Caco-2 (cell line): ENCODE results near the gene OR10D3. TPM values are rescaled to one million over a fixed set of nuclear protein-coding genes. Genes with fewer than 3 reads are reported as not detected.

ENCODE experiments used
- BruUV-seq: library from RNA; stranded (reverse); fragments of 400-500 nt; replicated peaks from 2 replicates; lab custom pipeline; 2021; lab: Mats Ljungman, UMichigan
- CTCF ChIA-PET: fragments of 300-600 bp; sonication (Branson Sonifier 250); formaldehyde crosslinking; loops from one replicate; lab custom pipeline; 2022; ENCODE audit warnings: antibody characterized with exemption; lab: Charles Lee
- POLR2A ChIA-PET: fragments of 300-600 bp; sonication (Branson Sonifier 250); formaldehyde crosslinking; loops from one replicate; lab custom pipeline; 2022; ENCODE audit warnings: antibody characterized with exemption; lab: Charles Lee
- DNase-seq, 2 experiments: peaks; one replicate each; pipeline versions ENCODE4 v3.0.0 to v3.0.0-alpha.2; 2020 to 2022
- H3K27me3 ChIP-seq: replicated peaks from 2 replicates; pipeline ENCODE4 v1.6.0; 2011; ENCODE audit warnings: low read length; ENCODE audit not compliant: control insufficient read depth, insufficient read depth
- H3K36me3 ChIP-seq: 2 replicates; pipeline ENCODE4 v1.5.1; 2011; ENCODE audit warnings: low read length; ENCODE audit not compliant: control insufficient read depth, insufficient read depth
- H3K4me1 ChIP-seq: fragments of 250-450 bp; sonication (Bioruptor Pico); 2 replicates; pipeline ENCODE4 v1.5.1; 2020; ENCODE audit warnings: mild to moderate bottlenecking
- H3K4me3 ChIP-seq: 2 replicates; pipeline ENCODE4 v1.5.1; 2011; ENCODE audit warnings: low read depth, mild to moderate bottlenecking, control low read depth, low read length
- H3K9me3 ChIP-seq: fragments of 250-450 bp; sonication (Bioruptor Pico); 2 replicates; pipeline ENCODE4 v1.5.1; 2020; ENCODE audit warnings: mild to moderate bottlenecking, moderate library complexity
- H3K27ac Mint-ChIP-seq: one replicate; pipeline ENCODE4 v1.8.0; 2022; ENCODE audit warnings: mixed read lengths; ENCODE audit not compliant: unreplicated experiment
- H3K27me3 Mint-ChIP-seq: one replicate; pipeline ENCODE4 v1.8.0; 2022; ENCODE audit warnings: mixed read lengths; ENCODE audit not compliant: insufficient read depth, unreplicated experiment
- H3K36me3 Mint-ChIP-seq: one replicate; pipeline ENCODE4 v1.8.0; 2022; ENCODE audit warnings: mild to moderate bottlenecking, mixed read lengths; ENCODE audit not compliant: insufficient read depth, unreplicated experiment
- H3K4me1 Mint-ChIP-seq: one replicate; pipeline ENCODE4 v1.8.0; 2022; ENCODE audit warnings: low read depth, mixed read lengths; ENCODE audit not compliant: unreplicated experiment
- H3K4me3 Mint-ChIP-seq: one replicate; pipeline ENCODE4 v1.8.0; 2022; ENCODE audit warnings: mild to moderate bottlenecking, moderate library complexity, mixed read lengths; ENCODE audit not compliant: unreplicated experiment
- H3K9me3 Mint-ChIP-seq: one replicate; pipeline ENCODE4 v1.8.0; 2022; ENCODE audit warnings: mixed read lengths; ENCODE audit not compliant: unreplicated experiment
- intact Hi-C: fragments of 100-400 bp; cut with micrococcal nuclease; formaldehyde crosslinking; loops from one replicate; pipeline ENCODE4 v1.10.0; 2022; ENCODE audit not compliant: unreplicated experiment
- total RNA-seq: library from RNA; stranded (reverse); gene quantifications from 2 replicates; pipeline ENCODE4 v1.2.3, GENCODE V29; 2022
- TF ChIP-seq, protein P1 (sequence below), 2 experiments: fragments of 200-600 bp in 1 of 2; IDR thresholded peaks; 1 replicate in 1 of 2; 2 replicates in 1 of 2; pipeline versions ENCODE4 v1.5.1 to v1.8.0; 2011 to 2022; ENCODE audit warnings: antibody characterized with exemption in 1 of 2, control low read depth in 1 of 2, inconsistent platforms in 1 of 2, low read depth in 1 of 2, low read length in 1 of 2, mild to moderate bottlenecking in 1 of 2, moderate library complexity in 1 of 2; ENCODE audit not compliant: insufficient read depth in 1 of 2, severe bottlenecking in 1 of 2, unreplicated experiment in 1 of 2

The OR10D3 gene
- total RNA-seq, 1 experiment from 2014 or later: not detected

- Histone ChIP-seq H3K4me3 (no peak overlapping the region), H3K4me1 (no peaks in the 10 kb centered on the region), H3K9me3 (no peaks in the 10 kb centered on the region), H3K27me3 (no peaks in the 10 kb centered on the region; the same call in 1 of the 2 replicates), H3K36me3 (no peaks in the 10 kb centered on the region)
- Mint-ChIP-seq H3K4me1 (no peaks in the 10 kb centered on the region), H3K27me3 (peaks cover 20% of the 10 kb centered on the region), H3K9me3 (no peaks in the 10 kb centered on the region), H3K4me3 (no peak overlapping the region), H3K36me3 (no peaks in the 10 kb centered on the region), H3K27ac (no peak overlapping the region)
- TF ChIP-seq, protein P1, sequence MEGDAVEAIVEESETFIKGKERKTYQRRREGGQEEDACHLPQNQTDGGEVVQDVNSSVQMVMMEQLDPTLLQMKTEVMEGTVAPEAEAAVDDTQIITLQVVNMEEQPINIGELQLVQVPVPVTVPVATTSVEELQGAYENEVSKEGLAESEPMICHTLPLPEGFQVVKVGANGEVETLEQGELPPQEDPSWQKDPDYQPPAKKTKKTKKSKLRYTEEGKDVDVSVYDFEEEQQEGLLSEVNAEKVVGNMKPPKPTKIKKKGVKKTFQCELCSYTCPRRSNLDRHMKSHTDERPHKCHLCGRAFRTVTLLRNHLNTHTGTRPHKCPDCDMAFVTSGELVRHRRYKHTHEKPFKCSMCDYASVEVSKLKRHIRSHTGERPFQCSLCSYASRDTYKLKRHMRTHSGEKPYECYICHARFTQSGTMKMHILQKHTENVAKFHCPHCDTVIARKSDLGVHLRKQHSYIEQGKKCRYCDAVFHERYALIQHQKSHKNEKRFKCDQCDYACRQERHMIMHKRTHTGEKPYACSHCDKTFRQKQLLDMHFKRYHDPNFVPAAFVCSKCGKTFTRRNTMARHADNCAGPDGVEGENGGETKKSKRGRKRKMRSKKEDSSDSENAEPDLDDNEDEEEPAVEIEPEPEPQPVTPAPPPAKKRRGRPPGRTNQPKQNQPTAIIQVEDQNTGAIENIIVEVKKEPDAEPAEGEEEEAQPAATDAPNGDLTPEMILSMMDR (IDR thresholded peaks at IDR 0.05; ENCODE audit: insufficient read depth in 1 of 2, low read depth in 1 of 2, low read length in 1 of 2, severe bottlenecking in 1 of 2, unreplicated experiment in 1 of 2): no peak
- intact Hi-C loops: no loop called here
- BruUV-seq: no TSS peak
- ChIA-PET POLR2A (no interaction called here), CTCF (no interaction called here)
- DNase-seq: no peak
These were observed 24.1 kb downstream of the OR10D3 start for GRCh38 chr11:124207102-124207792.

GRCh38 chr11:124209824-124210357 is 26.7 kb downstream of the OR10D3 start:
- no peaks in the 10 kb centered on the region for H3K4me1 ChIP-seq
- no peaks in the 10 kb centered on the region; the same call in 1 of the 2 replicates for H3K27me3 ChIP-seq
- Mint-ChIP-seq H3K4me1 (no peaks in the 10 kb centered on the region), H3K27ac (no peak overlapping the region), H3K36me3 (no peaks in the 10 kb centered on the region), H3K9me3 (no peaks in the 10 kb centered on the region), H3K4me3 (no peak overlapping the region), H3K27me3 (peaks cover 29% of the 10 kb centered on the region)
- ChIA-PET CTCF (no interaction called here), POLR2A (no interaction called here)
- BruUV-seq: no TSS peak
- no peaks in the 10 kb centered on the region; the same call in 1 of the 2 replicates for H3K9me3 ChIP-seq
- intact Hi-C loops: no loop called here
- H3K36me3 ChIP-seq: no peaks in the 10 kb centered on the region
- no peak for DNase-seq
- TF ChIP-seq, protein P1 (IDR thresholded peaks at IDR 0.05; ENCODE audit: insufficient read depth in 1 of 2, low read depth in 1 of 2, low read length in 1 of 2, severe bottlenecking in 1 of 2, unreplicated experiment in 1 of 2): no peak
- H3K4me3 ChIP-seq: no peak overlapping the region

DNA sequence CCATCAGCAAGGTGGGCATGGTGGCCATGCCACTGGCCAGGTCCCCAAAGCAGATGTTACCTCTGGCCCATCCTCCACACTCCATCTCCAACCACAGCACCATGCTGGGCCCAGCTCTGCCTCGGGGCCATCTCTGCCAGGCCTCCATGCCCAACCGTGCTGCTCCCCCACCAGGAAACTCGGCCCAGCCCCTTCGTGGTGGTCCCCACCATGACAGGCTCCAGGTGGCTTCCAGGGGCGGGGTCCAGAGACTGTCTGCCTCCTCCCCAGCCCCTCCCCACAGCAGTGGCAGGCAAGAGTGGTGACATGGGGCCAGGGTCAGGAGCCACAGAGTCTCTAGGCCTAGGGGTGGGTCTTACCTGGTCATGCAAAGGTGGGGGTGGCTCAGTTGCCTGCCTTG is 27.3 kb downstream of the OR10D3 start:
- no peak for DNase-seq
- no peaks in the 10 kb centered on the region for H3K36me3 Mint-ChIP-seq
- POLR2A ChIA-PET: no interaction called here

More for the DNA sequence above, 27.3 kb downstream of the OR10D3 start:
- H3K4me1 ChIP-seq: no peaks in the 10 kb centered on the region
- no peaks in the 10 kb centered on the region; the same call in 1 of the 2 replicates for H3K9me3 ChIP-seq
- TF ChIP-seq, protein P1 (IDR thresholded peaks at IDR 0.05; ENCODE audit: insufficient read depth in 1 of 2, low read depth in 1 of 2, low read length in 1 of 2, severe bottlenecking in 1 of 2, unreplicated experiment in 1 of 2): no peak
- no peaks in the 10 kb centered on the region for H3K4me1 Mint-ChIP-seq
- H3K4me3 Mint-ChIP-seq: no peak overlapping the region
- intact Hi-C loops: no loop called here
- no peaks in the 10 kb centered on the region for H3K9me3 Mint-ChIP-seq
- no peak overlapping the region for H3K27ac Mint-ChIP-seq
- H3K4me3 ChIP-seq: no peak overlapping the region
- H3K27me3 Mint-ChIP-seq: peaks cover 30% of the 10 kb centered on the region
- H3K36me3 ChIP-seq: no peaks in the 10 kb centered on the region
- no peaks in the 10 kb centered on the region; the same call in 1 of the 2 replicates for H3K27me3 ChIP-seq
- CTCF ChIA-PET: no interaction called here
- BruUV-seq: no TSS peak
